ENCODE measurements around the gene RHBDD3. TPM values are rescaled to one million over a fixed set of nuclear protein-coding genes. Genes with fewer than 3 reads are reported as not detected.

RHBDD3 gene
- total and polyA plus RNA-seq, 8 donors = 24.1 to 41.8 (median 31.8) TPM

GRCh38 chr22:29311464-29312217 is 43.9 kb upstream of the RHBDD3 start:
- intact Hi-C loops (cut with DNase I) = no loop called here
- TF ChIP-seq CTCF (IDR thresholded peaks at IDR 0.05) = no peak
- Histone ChIP-seq H3K27ac (peak overlapping the region; percentile 62 to 83), H3K4me3 (no peak overlapping the region), H3K27me3 (peaks cover 35 to 56% of the 10 kb centered on the region in 2 donors), H3K4me1 (peaks cover 56 to 89% of the 10 kb centered on the region in 2 donors), H3K9me3 (no peaks in the 10 kb centered on the region), H3K36me3 (peaks cover 0 to 11% of the 10 kb centered on the region in 2 donors)
- DNase-seq (peak in 1 of 4 donors; percentile 82), ATAC-seq (no peak)

GRCh38 chr22:29310863-29311339 is 43.1 kb upstream of the RHBDD3 start:
- Histone ChIP-seq H3K9me3 (no peaks in the 10 kb centered on the region), H3K4me3 (no peak overlapping the region), H3K36me3 (peaks cover 0 to 11% of the 10 kb centered on the region in 2 donors), H3K4me1 (peaks cover 56 to 95% of the 10 kb centered on the region in 2 donors), H3K27me3 (peaks cover 28 to 56% of the 10 kb centered on the region in 2 donors), H3K27ac (peak overlapping the region; percentile 62 to 83)
- ATAC-seq (peak; percentile 76), DNase-seq (peak; percentile 88 to 97 (median 96))
- intact Hi-C loops (cut with DNase I) = no loop called here
- TF ChIP-seq CTCF (IDR thresholded peaks at IDR 0.05) = no peak

GRCh38 chr22:29310065-29310862 is 42.5 kb upstream of the RHBDD3 start:
- peaks cover 0 to 11% of the 10 kb centered on the region in 2 donors for H3K36me3 ChIP-seq
- peak overlapping the region; percentile 62 to 83 for H3K27ac ChIP-seq
- no peak for TF ChIP-seq CTCF (IDR thresholded peaks at IDR 0.05)
- peaks cover 52 to 92% of the 10 kb centered on the region in 2 donors for H3K4me1 ChIP-seq
- ATAC-seq = no peak
- H3K9me3 ChIP-seq = no peaks in the 10 kb centered on the region
- H3K4me3 ChIP-seq = no peak overlapping the region
- DNase-seq = peak in 1 of 4 donors; percentile 84
- intact Hi-C loops (cut with DNase I) = no loop called here
- peaks cover 22 to 56% of the 10 kb centered on the region in 2 donors for H3K27me3 ChIP-seq

- DNase-seq = peak in 1 of 4 donors; percentile 75
- Histone ChIP-seq H3K9me3 (no peaks in the 10 kb centered on the region), H3K4me1 (peaks cover 52 to 84% of the 10 kb centered on the region in 2 donors), H3K27ac (peak overlapping the region; percentile 39 to 83), H3K27me3 (peaks cover 14 to 53% of the 10 kb centered on the region in 2 donors), H3K4me3 (peak overlapping the region in 1 of 2 donors; percentile 74), H3K36me3 (peaks cover 0 to 11% of the 10 kb centered on the region in 2 donors)
- intact Hi-C loops (cut with DNase I) = no loop called here
- no peak for ATAC-seq
- no peak for TF ChIP-seq CTCF (IDR thresholded peaks at IDR 0.05)
Measured at GRCh38 chr22:29309332-29310064, 41.7 kb upstream of the RHBDD3 start.
